Endothelial cell of umbilical vein (primary cell): ENCODE results near the gene RETNLB. TPM values are rescaled to one million over a fixed set of nuclear protein-coding genes. Genes with fewer than 3 reads are reported as not detected.

Experiments
- BruUV-seq: library from RNA; stranded (reverse); fragments of 400-500 nt; replicated peaks from 2 replicates; lab custom pipeline; 2021; lab: Mats Ljungman, UMichigan
- CTCF ChIA-PET: fragments of 300-600, 350-600 bp; sonication (Branson Sonifier 250); formaldehyde crosslinking; loops from one replicate; lab custom pipeline; 2021; ENCODE audit warnings: antibody characterized with exemption, inconsistent platforms; lab: Charles Lee
- POLR2A ChIA-PET: fragments of 300-600, 350-600 bp; sonication (Branson Sonifier 250); formaldehyde crosslinking; loops from one replicate; lab custom pipeline; 2021; ENCODE audit warnings: antibody characterized with exemption, inconsistent platforms; lab: Charles Lee
- DNase-seq: peaks from one replicate; pipeline ENCODE4 v3.0.0-alpha.2; 2011; ENCODE audit warnings: low read depth, low spot score
- FAIRE-seq: peaks from 2 replicates; lab custom pipeline; 2011; peaks lifted over from hg19 to GRCh38; lab: Jason Lieb, UNC
- H2AFZ ChIP-seq: 2 replicates; pipeline ENCODE4 v1.6.0; 2012; ENCODE audit warnings: low read depth, low read length, control low read depth, inconsistent platforms
- H3K27ac ChIP-seq: 2 replicates; pipeline ENCODE4 v1.5.1; 2011; ENCODE audit warnings: low read depth, mild to moderate bottlenecking, control low read depth, low read length, moderate library complexity; ENCODE audit not compliant: insufficient read depth
- H3K27me3 ChIP-seq, 2 experiments: 2 replicates each; pipeline versions ENCODE4 v1.6.0 to v1.6.1; 2011; ENCODE audit warnings: low read length in 2 of 2, mixed read lengths in 1 of 2; ENCODE audit not compliant: control insufficient read depth in 2 of 2, insufficient read depth in 2 of 2
- H3K36me3 ChIP-seq, 2 experiments: 2 replicates in 1 of 2; 3 replicates in 1 of 2; pipeline ENCODE4 v1.5.1; 2011; ENCODE audit warnings: low read length in 2 of 2, mild to moderate bottlenecking in 1 of 2, moderate library complexity in 1 of 2; ENCODE audit not compliant: control insufficient read depth in 2 of 2, insufficient read depth in 2 of 2; ENCODE audit errors: extremely low read depth in 1 of 2
- H3K4me1 ChIP-seq: 3 replicates; pipeline ENCODE4 v1.5.1; 2011; ENCODE audit warnings: mild to moderate bottlenecking, low read length; ENCODE audit not compliant: control insufficient read depth, insufficient read depth; ENCODE audit errors: extremely low read depth
- H3K4me2 ChIP-seq: 2 replicates; pipeline ENCODE4 v1.6.1; 2011; ENCODE audit warnings: low read length, control low read depth, mixed read lengths; ENCODE audit not compliant: insufficient read depth
- H3K4me3 ChIP-seq, 3 experiments: fragments of 200-600 bp in 1 of 3; sonication (generic), shearing (Covaris generic) in 1 of 3; replicated peaks in 1 of 3; 2 replicates each; pipeline ENCODE4 v1.5.1; 2011 to 2016; ENCODE audit warnings: control low read depth in 3 of 3, low read length in 3 of 3, mild to moderate bottlenecking in 2 of 3, inconsistent platforms in 1 of 3, low read depth in 1 of 3, moderate library complexity in 1 of 3; ENCODE audit not compliant: insufficient read depth in 1 of 3
- H3K79me2 ChIP-seq: 2 replicates; pipeline ENCODE4 v1.6.0; 2012; ENCODE audit warnings: low read length, inconsistent platforms; ENCODE audit not compliant: control insufficient read depth, insufficient read depth
- H3K9ac ChIP-seq: replicated peaks from 2 replicates; pipeline ENCODE3; 2011; ENCODE audit warnings: low read length, control low read depth; ENCODE audit not compliant: insufficient read depth; ENCODE audit errors: extremely low read depth
- H3K9me1 ChIP-seq: replicated peaks from 3 replicates; pipeline ENCODE4 v1.6.0; 2011; ENCODE audit warnings: mild to moderate bottlenecking, low read length; ENCODE audit not compliant: control insufficient read depth, insufficient read depth; ENCODE audit errors: extremely low read depth
- H3K9me3 ChIP-seq: replicated peaks from 2 replicates; pipeline ENCODE4 v1.5.1; 2012; ENCODE audit warnings: low read length, inconsistent platforms; ENCODE audit not compliant: control insufficient read depth, insufficient read depth
- H4K20me1 ChIP-seq: replicated peaks from 2 replicates; pipeline ENCODE3; 2011; ENCODE audit warnings: mild to moderate bottlenecking, low read length; ENCODE audit not compliant: control insufficient read depth, insufficient read depth; ENCODE audit errors: extremely low read depth
- EZH2 ChIP-seq: IDR thresholded peaks from 2 replicates; pipeline ENCODE4 v1.6.1; 2012; ENCODE audit warnings: borderline replicate concordance, low read depth, mild to moderate bottlenecking, moderate library complexity, low read length, inconsistent platforms; ENCODE audit not compliant: severe bottlenecking
- FOS ChIP-seq: IDR thresholded peaks from 2 replicates; pipeline ENCODE4 v1.6.1; 2011; ENCODE audit warnings: mild to moderate bottlenecking, low read length, moderate library complexity, borderline replicate concordance; ENCODE audit not compliant: insufficient read depth
- GATA2 ChIP-seq: IDR thresholded peaks from 2 replicates; pipeline ENCODE4 v1.7.0; 2011; ENCODE audit warnings: low read depth, mild to moderate bottlenecking, moderate library complexity, mixed read lengths, low read length; ENCODE audit not compliant: insufficient read length, insufficient read depth
- JUN ChIP-seq: IDR thresholded peaks from 2 replicates; pipeline ENCODE4 v1.6.1; 2011; ENCODE audit warnings: borderline replicate concordance, low read depth; ENCODE audit not compliant: insufficient read length, insufficient read depth
- MYC ChIP-seq: IDR thresholded peaks from one replicate; pipeline ENCODE4 v1.6.1; 2011; ENCODE audit warnings: mild to moderate bottlenecking, low read depth, low read length
- POLR2A ChIP-seq: IDR thresholded peaks from 2 replicates; pipeline ENCODE4 v1.6.1; 2012; ENCODE audit warnings: low read depth, mild to moderate bottlenecking, control low read depth, low read length
- POLR2AphosphoS5 ChIP-seq: IDR thresholded peaks from 2 replicates; pipeline ENCODE4 v1.6.1; 2012; ENCODE audit warnings: low read depth, mild to moderate bottlenecking, control low read depth, low read length, moderate library complexity; ENCODE audit not compliant: insufficient read depth
- dilution Hi-C: fragments of 300-500 bp; cut with MboI; formaldehyde crosslinking; loops from one replicate; pipeline ENCODE4 v1.15.0; 2019; ENCODE audit warnings: low sequenced_read_pairs; ENCODE audit not compliant: extremely low pct_ligation_motif_present
- intact Hi-C: fragments of 100-400 bp; cut with micrococcal nuclease; formaldehyde crosslinking; loops from one replicate; pipeline ENCODE4 v1.10.0; 2022
- polyA plus RNA-seq, 4 experiments: library from polyadenylated mRNA; depleted of rRNA in 3 of 4; stranded (reverse) in 3 of 4; unstranded in 1 of 4; fragments of >200 nt; gene quantifications; 2 replicates each; pipeline versions ENCODE4 v1.2.1 to v1.2.3, GENCODE V29; 2011 to 2012; ENCODE audit warnings: missing spikeins in 1 of 4
- total RNA-seq: library from RNA; stranded (reverse); gene quantifications from 2 replicates; pipeline ENCODE4 v1.2.3, GENCODE V29; 2021
- TF ChIP-seq, protein P1 (sequence below): IDR thresholded peaks from 2 replicates; pipeline ENCODE4 v1.6.1; 2011; ENCODE audit not compliant: insufficient read depth, insufficient read length
- TF ChIP-seq, protein P2 (sequence below), 2 donors: IDR thresholded peaks; 1 replicate in 1 of 2; 2 replicates in 1 of 2; pipeline ENCODE4 v1.5.1; 2011; ENCODE audit warnings: low read length in 2 of 2, mild to moderate bottlenecking in 2 of 2, moderate library complexity in 2 of 2, control low read depth in 1 of 2, inconsistent platforms in 1 of 2, low read depth in 1 of 2; ENCODE audit not compliant: insufficient read depth in 1 of 2; ENCODE audit errors: extremely low read depth in 1 of 2

RETNLB gene
- total and polyA plus RNA-seq, 2 donors (not counting 3 experiments of a cell fraction or from before 2014, with no cell fraction given): not detected

DNA sequence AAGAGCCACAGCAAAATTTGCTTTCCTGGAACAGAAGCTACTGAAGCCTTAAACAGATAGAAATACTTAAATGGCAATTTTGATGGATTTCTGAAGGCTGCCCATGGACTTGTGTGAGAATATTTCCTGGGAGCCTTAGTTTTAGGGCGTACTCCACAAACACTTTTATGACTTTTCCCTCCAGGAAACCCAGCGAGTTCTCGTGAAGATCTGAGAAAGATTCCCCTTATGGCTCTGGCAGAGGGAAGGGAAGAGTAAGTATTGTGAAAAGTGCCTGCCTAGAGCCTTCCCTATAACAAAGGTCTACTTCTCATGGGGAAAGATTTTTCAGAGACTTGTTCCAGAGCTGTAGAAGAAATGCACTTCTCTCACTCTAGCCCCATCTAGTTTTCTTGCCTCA lies 34.3 kb upstream of the RETNLB start:
- ChIA-PET POLR2A (no interaction called here), CTCF (no interaction called here)
- Histone ChIP-seq H3K27ac (no peak overlapping the region), H3K4me1 (no peaks in the 10 kb centered on the region), H3K36me3 (no peaks in the 10 kb centered on the region), H3K79me2 (no peaks in the 10 kb centered on the region), H3K4me3 (no peak overlapping the region), H3K9me1 (no peaks in the 10 kb centered on the region), H2AFZ (no peak overlapping the region), H3K27me3 (no peaks in the 10 kb centered on the region), H3K4me2 (no peak overlapping the region), H3K9ac (no peak overlapping the region), H4K20me1 (no peaks in the 10 kb centered on the region), H3K9me3 (no peaks in the 10 kb centered on the region)
- intact Hi-C loops (no loop called here), dilution Hi-C loops (no loop called here)
- DNase-seq: no peak
- BruUV-seq: no TSS peak
- no peak for FAIRE-seq
- no peak for TF ChIP-seq EZH2
- no peak for TF ChIP-seq POLR2A
- TF ChIP-seq, protein P1, sequence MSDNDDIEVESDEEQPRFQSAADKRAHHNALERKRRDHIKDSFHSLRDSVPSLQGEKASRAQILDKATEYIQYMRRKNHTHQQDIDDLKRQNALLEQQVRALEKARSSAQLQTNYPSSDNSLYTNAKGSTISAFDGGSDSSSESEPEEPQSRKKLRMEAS: no peak
- no peak for TF ChIP-seq GATA2
- TF ChIP-seq MYC: no peak
- TF ChIP-seq, protein P2, sequence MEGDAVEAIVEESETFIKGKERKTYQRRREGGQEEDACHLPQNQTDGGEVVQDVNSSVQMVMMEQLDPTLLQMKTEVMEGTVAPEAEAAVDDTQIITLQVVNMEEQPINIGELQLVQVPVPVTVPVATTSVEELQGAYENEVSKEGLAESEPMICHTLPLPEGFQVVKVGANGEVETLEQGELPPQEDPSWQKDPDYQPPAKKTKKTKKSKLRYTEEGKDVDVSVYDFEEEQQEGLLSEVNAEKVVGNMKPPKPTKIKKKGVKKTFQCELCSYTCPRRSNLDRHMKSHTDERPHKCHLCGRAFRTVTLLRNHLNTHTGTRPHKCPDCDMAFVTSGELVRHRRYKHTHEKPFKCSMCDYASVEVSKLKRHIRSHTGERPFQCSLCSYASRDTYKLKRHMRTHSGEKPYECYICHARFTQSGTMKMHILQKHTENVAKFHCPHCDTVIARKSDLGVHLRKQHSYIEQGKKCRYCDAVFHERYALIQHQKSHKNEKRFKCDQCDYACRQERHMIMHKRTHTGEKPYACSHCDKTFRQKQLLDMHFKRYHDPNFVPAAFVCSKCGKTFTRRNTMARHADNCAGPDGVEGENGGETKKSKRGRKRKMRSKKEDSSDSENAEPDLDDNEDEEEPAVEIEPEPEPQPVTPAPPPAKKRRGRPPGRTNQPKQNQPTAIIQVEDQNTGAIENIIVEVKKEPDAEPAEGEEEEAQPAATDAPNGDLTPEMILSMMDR (IDR thresholded peaks at IDR 0.05; ENCODE audit: extremely low read depth in 1 of 2, insufficient read depth in 1 of 2, low read depth in 1 of 2, low read length in 2 of 2): no peak

DNA sequence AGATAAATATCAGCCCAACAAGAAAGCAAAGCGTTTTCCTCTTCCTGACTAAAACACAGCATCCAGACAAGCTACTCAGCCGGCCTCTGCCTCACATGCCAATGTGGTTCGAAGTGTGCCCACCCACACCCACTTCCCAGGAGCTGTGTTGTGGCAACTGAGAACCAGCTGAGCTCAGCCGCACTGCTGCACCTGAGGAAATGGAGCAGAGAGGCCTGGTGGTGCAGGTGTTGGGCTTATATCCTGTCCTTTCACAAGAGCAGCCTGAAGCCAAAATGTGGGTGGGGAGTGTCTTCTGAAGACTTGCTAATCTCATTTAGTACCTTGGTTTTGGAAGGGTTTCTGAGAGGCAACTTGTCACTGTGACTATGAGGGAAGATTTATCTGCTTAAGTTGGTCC lies 23.0 kb upstream of the RETNLB start:
- intact Hi-C loops (no loop called here), dilution Hi-C loops (no loop called here)
- Histone ChIP-seq H3K9ac (no peak overlapping the region), H3K4me2 (no peak overlapping the region), H3K27ac (no peak overlapping the region), H3K27me3 (peaks cover 0 to 2% of the 10 kb centered on the region in 2 experiments), H4K20me1 (no peaks in the 10 kb centered on the region), H3K9me1 (no peaks in the 10 kb centered on the region), H3K36me3 (no peaks in the 10 kb centered on the region), H3K9me3 (no peaks in the 10 kb centered on the region), H3K79me2 (no peaks in the 10 kb centered on the region), H2AFZ (no peak overlapping the region), H3K4me3 (no peak overlapping the region), H3K4me1 (no peaks in the 10 kb centered on the region)
- ChIA-PET CTCF (no interaction called here), POLR2A (no interaction called here)
- TF ChIP-seq POLR2AphosphoS5 (no peak), POLR2A (no peak), GATA2 (no peak), JUN (no peak), FOS (no peak), EZH2 (no peak)
- TF ChIP-seq, protein P2 (IDR thresholded peaks at IDR 0.05; ENCODE audit: extremely low read depth in 1 of 2, insufficient read depth in 1 of 2, low read depth in 1 of 2, low read length in 2 of 2): no peak
- TF ChIP-seq, protein P1: no peak
- BruUV-seq: no TSS peak
- FAIRE-seq (no peak), DNase-seq (no peak)
